Right cardiac atrium (tissue), 5 donors: ENCODE data around the gene UFM1. TPM values are rescaled to one million over a fixed set of nuclear protein-coding genes. Genes with fewer than 3 reads are reported as not detected.
A peak's percentile ranks its signal among the peaks of the same experiment; 100 is the strongest.
"Not testable (repeated sequence)": the region's sequence is repeated elsewhere in the genome, so short reads cannot be mapped to it uniquely, and the experiment has no call there.

Experiments
- ATAC-seq, 2 donors: fragments of 200-7000 bp; cut with Tn5 transposase; one replicate each; pipeline versions ENCODE4 v1.8.0 to v1.9.1; 2020; ENCODE audit warnings: moderate library complexity in 2 of 2, mild to moderate bottlenecking in 1 of 2
- DNase-seq, 3 donors: peaks; one replicate each; pipeline ENCODE4 v3.0.0-alpha.2; 2020
- H3K27ac ChIP-seq: one replicate; pipeline ENCODE4 v1.5.1; 2013; ENCODE audit warnings: mild to moderate bottlenecking, low read length, control low read depth, moderate library complexity
- H3K27me3 ChIP-seq: one replicate; pipeline ENCODE4 v1.6.1; 2013; ENCODE audit not compliant: control insufficient read depth, insufficient read depth
- H3K4me1 ChIP-seq: one replicate; pipeline ENCODE4 v1.6.1; 2013; ENCODE audit warnings: low read length; ENCODE audit not compliant: control insufficient read depth, insufficient read depth
- H3K4me3 ChIP-seq: one replicate; pipeline ENCODE4 v1.5.1; 2013; ENCODE audit warnings: low read length, control low read depth
- H3K9me3 ChIP-seq: one replicate; pipeline ENCODE4 v1.6.1; 2013; ENCODE audit warnings: low read length; ENCODE audit not compliant: control insufficient read depth
- WGBS: extraction: QIAGEN DNeasy Blood & Tissue Kit; methylation state at CpG from one replicate; pipeline ENCODE4 v1.1.7; 2013; 5-methylcytosine and 5-hydroxymethylcytosine counted together
- intact Hi-C, 4 donors: fragments of 100-400 bp; cut with DNase I; formaldehyde crosslinking; loops; one replicate each; pipeline versions ENCODE4 v1.11.0 to v1.14.0; 2022 to 2023
- polyA plus RNA-seq: library from polyadenylated mRNA; stranded (reverse); fragments of 200-250 nt; gene quantifications from one replicate; pipeline ENCODE4 v1.2.3, GENCODE V29; 2013
- total RNA-seq, 4 donors: library from RNA; stranded (reverse); fragmentation: NEBNext Ultra II Directional; extraction: Animal tissue kit (Norgen Biotek cat#: 25700); gene quantifications; one replicate each; pipeline ENCODE4 v1.2.1, GENCODE V29; 2021
- donor health status: healthy with polysubstance abuse.
- donor health status: DM: no; HTN: yes; CAD: no.
- donor health status: DM: no; HTN: no; CAD: no.
- donor health status: DM: no; HTN: yes; CAD: no; lungs with severe emphysema.
- donor health status: DM: yes; HTN: yes; CAD: no.

Gene UFM1
- total and polyA plus RNA-seq, 5 donors = 24.4 to 52.6 (median 28.9) TPM

DNA sequence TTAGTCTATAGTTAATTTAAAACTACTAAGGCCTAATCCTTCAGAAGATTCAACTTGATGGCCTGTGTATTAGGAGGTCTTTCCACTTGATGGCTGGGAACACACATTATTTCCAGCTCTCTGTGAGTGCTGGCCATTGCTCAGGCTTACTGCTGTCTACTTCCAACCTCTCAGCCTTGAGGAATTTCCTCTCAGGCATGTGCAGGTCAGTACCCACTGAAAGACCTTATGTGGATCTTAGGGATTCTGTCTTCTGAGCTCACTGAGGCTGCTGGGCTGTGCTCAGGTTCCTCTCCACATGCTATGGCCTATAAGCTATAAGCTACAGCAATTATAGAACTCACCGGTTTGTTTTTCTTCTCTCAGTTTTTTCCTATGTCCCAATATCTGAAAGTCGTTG, 11.6 kb upstream of the UFM1 start:
- no peak for ATAC-seq
- 94% methylated on average over 2 of the region's 2 CpGs for WGBS
- H3K27me3 ChIP-seq = no peaks in the 10 kb centered on the region
- no peaks in the 10 kb centered on the region for H3K9me3 ChIP-seq
- H3K4me3 ChIP-seq = no peak overlapping the region
- no peak for DNase-seq
- H3K27ac ChIP-seq = no peak overlapping the region
- no peaks in the 10 kb centered on the region for H3K4me1 ChIP-seq
- intact Hi-C loops = no loop called here

DNA sequence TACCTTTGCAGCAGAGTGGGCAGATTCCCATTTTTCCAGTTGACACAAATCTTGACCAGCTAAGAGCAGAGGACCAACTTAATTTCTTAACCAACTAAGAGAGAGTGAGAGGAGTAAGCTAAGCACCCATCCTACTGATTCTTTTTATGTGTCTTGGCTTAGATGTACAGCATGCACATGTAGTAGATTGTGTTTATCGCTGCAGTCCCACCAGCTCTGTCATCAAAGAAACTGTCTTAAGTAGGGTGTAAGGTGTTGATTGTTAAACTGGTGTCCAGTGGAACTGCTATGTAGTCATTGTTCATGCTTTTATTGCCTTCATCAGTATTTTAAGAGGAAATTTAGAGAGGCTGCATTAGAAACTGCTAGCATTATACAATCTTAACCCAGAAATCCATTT, 9.0 kb upstream of the UFM1 start:
- Histone ChIP-seq H3K4me1 (no peaks in the 10 kb centered on the region), H3K4me3 (no peak overlapping the region), H3K27me3 (no peaks in the 10 kb centered on the region), H3K27ac (no peak overlapping the region), H3K9me3 (no peaks in the 10 kb centered on the region)
- no peak for DNase-seq
- no peak for ATAC-seq
- intact Hi-C loops = no loop called here
- 95% methylated on average over 1 of the region's 1 CpG for WGBS

GRCh38 chr13:38341149-38341692, 8.4 kb upstream of the UFM1 start:
- DNase-seq = no peak
- Histone ChIP-seq H3K4me3 (no peak overlapping the region), H3K4me1 (no peaks in the 10 kb centered on the region), H3K27me3 (no peaks in the 10 kb centered on the region), H3K27ac (no peak overlapping the region), H3K9me3 (no peaks in the 10 kb centered on the region)
- ATAC-seq = no peak
- 75% methylated on average over 3 of the region's 3 CpGs for WGBS
- intact Hi-C loops = no loop called here

DNA sequence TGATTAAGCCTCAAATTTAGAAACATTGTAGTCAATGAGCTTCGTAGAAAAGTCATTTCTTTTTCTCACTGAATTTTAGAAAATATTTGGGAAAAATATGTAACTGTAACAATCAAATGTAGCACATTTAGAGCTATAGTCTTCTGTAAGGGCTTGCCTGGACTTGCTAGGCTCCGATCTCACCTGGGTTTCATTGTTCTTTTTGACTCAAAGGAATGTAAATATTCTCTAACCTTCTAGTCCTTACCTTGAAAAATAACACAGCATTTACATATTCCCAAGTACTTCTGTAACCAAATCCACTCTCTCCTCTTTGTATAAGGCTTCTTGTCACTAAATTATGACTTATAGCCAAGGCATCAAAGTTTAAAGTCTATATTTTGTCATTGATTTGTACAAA, 2.9 kb upstream of the UFM1 start:
- Histone ChIP-seq H3K27me3 (no peaks in the 10 kb centered on the region), H3K4me3 (no peak overlapping the region), H3K4me1 (peaks cover 1% of the 10 kb centered on the region), H3K27ac (no peak overlapping the region), H3K9me3 (no peaks in the 10 kb centered on the region)
- intact Hi-C loops = no loop called here
- no peak for ATAC-seq
- 70% methylated on average over 2 of the region's 2 CpGs for WGBS
- no peak for DNase-seq

- Histone ChIP-seq H3K4me3 (peak overlapping the region; percentile 55), H3K4me1 (peaks cover 1% of the 10 kb centered on the region), H3K27me3 (no peaks in the 10 kb centered on the region), H3K9me3 (no peaks in the 10 kb centered on the region), H3K27ac (no peak overlapping the region)
- WGBS = 2% methylated on average over 15 of the region's 15 CpGs
- DNase-seq (no peak), ATAC-seq (peak in 1 of 2 donors; percentile 44)
- intact Hi-C loops = no loop called here
Measured at GRCh38 chr13:38348861-38349389, 726 bp upstream of the UFM1 start.

DNA sequence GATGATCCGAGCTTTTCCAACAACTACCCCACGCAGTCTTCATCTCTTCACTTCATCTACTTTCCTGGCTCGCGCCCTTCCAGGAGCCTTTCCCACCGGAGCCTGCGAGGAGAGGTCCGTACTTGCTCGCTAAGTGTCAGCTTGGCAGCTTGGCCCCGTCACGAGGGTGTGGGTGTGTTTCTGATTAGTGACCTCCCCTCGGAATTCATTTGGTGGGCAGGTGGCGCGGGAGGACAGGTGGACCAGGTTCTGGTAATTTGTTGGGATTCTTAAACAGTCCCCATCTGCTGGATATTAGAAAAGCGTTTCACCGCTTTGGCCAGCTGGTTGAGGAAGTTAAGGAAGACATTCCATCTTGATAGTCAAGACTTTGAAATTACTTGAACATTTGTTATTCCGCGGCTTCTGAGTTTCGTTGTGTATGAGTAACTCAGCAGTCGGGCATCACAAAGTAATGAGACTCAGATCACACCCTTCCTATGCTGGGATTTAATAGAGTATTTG, 515 bp downstream of the UFM1 start:
- Histone ChIP-seq H3K9me3 (no peaks in the 10 kb centered on the region), H3K4me1 (peaks cover 1% of the 10 kb centered on the region), H3K27me3 (no peaks in the 10 kb centered on the region), H3K4me3 (peak overlapping the region; percentile 55), H3K27ac (peak overlapping the region; percentile 77)
- under 1% methylated on average over 19 of the region's 19 CpGs for WGBS
- peak; percentile 63 to 71 for ATAC-seq
- intact Hi-C loops = no loop called here
- peak; percentile 66 to 78 (median 72) for DNase-seq

- H3K4me1 ChIP-seq = peaks cover 1% of the 10 kb centered on the region
- WGBS = 51% methylated on average over 3 of the region's 3 CpGs
- intact Hi-C loops = no loop called here
Measured at GRCh38 chr13:38355595-38356119, 6.0 kb downstream of the UFM1 start.

GRCh38 chr13:38358684-38359083, 9.0 kb downstream of the UFM1 start:
- ATAC-seq (no peak), DNase-seq (no peak)
- no peak overlapping the region for H3K4me3 ChIP-seq
- H3K4me1 ChIP-seq = no peaks in the 10 kb centered on the region
- no peak overlapping the region for H3K27ac ChIP-seq
- H3K9me3 ChIP-seq = no peaks in the 10 kb centered on the region
- WGBS = 65% methylated on average over 4 of the region's 4 CpGs
- intact Hi-C loops = no loop called here
- H3K27me3 ChIP-seq = no peaks in the 10 kb centered on the region

More at GRCh38 chr13:38355595-38356119, 6.0 kb downstream of the UFM1 start:
- Histone ChIP-seq H3K4me3 (no peak overlapping the region), H3K27ac (no peak overlapping the region), H3K9me3 (no peaks in the 10 kb centered on the region), H3K27me3 (no peaks in the 10 kb centered on the region)
- ATAC-seq (no peak), DNase-seq (no peak)

- peak in 1 of 2 donors; percentile 64 for ATAC-seq
- no peaks in the 10 kb centered on the region for H3K4me1 ChIP-seq
- no peaks in the 10 kb centered on the region for H3K27me3 ChIP-seq
- intact Hi-C loops = no loop called here
- no peak overlapping the region for H3K4me3 ChIP-seq
- H3K9me3 ChIP-seq = no peaks in the 10 kb centered on the region
- DNase-seq = no peak
- H3K27ac ChIP-seq = no peak overlapping the region
- WGBS = 84% methylated on average over 4 of the region's 4 CpGs
Measured at GRCh38 chr13:38361542-38362262, 12.1 kb downstream of the UFM1 start.

DNA sequence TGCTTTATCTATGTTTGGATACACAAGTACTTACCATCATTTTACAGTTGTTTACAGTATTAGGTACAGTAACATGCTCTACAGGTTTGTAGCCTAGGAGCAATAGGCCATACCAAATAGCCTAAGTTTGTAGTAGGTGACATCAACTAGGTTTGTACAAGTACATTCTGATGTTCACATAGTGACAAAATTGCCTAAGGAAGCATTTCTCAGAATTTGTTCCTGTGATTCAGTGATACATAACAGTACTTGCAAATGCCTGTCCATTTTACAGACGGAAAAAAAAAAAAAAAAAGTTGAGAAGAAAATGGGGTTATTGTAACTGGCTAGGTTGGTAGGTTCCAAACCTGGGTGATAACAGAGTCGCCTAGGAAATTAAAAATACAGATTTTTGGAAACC, 13.6 kb downstream of the UFM1 start:
- WGBS = 92% methylated on average over 2 of the region's 2 CpGs
- DNase-seq (no peak), ATAC-seq (no peak)
- Histone ChIP-seq H3K27ac (no peak overlapping the region), H3K4me1 (no peaks in the 10 kb centered on the region), H3K9me3 (no peaks in the 10 kb centered on the region), H3K27me3 (no peaks in the 10 kb centered on the region), H3K4me3 (no peak overlapping the region)
- intact Hi-C loops = no loop called here

DNA sequence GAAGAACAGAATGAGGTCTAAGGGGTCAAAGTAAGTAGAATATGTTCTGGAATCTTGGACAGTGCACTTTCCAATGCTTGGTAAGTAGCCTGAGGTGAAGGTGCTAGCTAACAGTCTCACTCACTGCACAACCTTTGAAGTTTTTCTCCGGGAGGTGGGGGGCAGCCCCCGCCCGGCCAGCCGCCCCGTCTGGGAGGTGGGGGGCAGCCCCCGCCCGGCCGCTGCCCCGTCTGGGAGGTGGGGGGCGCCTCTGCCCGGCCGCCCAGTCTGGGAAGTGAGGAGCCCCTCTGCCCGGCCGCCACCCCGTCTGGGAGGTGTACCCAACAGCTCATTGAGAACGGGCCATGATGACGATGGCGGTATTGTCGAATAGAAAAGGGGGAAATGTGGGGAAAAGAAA, 14.1 kb downstream of the UFM1 start:
- WGBS = 91% methylated on average over 19 of the region's 19 CpGs
- H3K4me3 ChIP-seq, H3K4me1 ChIP-seq, H3K27me3 ChIP-seq, H3K27ac ChIP-seq, intact Hi-C loops, H3K9me3 ChIP-seq, ATAC-seq: not testable (repeated sequence)
- DNase-seq = peak in 2 of 3 donors; percentile 26 to 31
